GM18507 (cell line): ENCODE measurements around the gene CASP9.

Experiments used
- DNase-seq: peaks from one replicate; pipeline ENCODE4 v3.0.0; 2011; ENCODE audit warnings: low read depth; ENCODE audit not compliant: insufficient read length; ENCODE audit errors: extremely low spot score
- FAIRE-seq: peaks from 2 replicates; lab custom pipeline; 2011; peaks lifted over from hg19 to GRCh38; lab: Jason Lieb, UNC

The CASP9 gene

GRCh38 chr1:15524021-15524282, at the start of gene CASP9:
Gene CASP9 (minus strand): TSS chr1:15524215. CDS start chr1:15524200, 15 bp downstream.
- no peak for FAIRE-seq
- no peak for DNase-seq

GRCh38 chr1:15573477-15573876, 49.5 kb upstream of the CASP9 start:
- FAIRE-seq (no peak), DNase-seq (no peak)

DNA sequence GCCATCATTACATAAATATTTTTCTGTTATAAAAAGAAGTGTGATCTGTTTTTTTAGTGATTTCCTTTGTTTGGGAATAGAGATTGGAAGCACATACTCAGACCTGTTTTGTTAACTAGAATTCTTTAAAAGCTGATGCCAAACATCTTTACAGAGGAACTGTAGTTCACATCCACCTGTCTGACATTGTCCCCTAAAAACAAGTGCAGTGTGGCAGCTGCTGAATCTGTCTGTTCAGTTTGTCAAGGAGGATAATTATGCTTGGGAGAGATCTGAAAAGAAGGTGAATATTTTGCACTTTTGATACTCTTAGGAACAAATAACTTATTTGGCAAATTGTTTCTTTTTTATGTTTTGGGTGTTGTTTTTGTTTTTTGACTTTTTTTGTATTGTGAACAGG, 47.3 kb upstream of the CASP9 start:
- FAIRE-seq = peak; percentile 33
- DNase-seq = no peak

DNA sequence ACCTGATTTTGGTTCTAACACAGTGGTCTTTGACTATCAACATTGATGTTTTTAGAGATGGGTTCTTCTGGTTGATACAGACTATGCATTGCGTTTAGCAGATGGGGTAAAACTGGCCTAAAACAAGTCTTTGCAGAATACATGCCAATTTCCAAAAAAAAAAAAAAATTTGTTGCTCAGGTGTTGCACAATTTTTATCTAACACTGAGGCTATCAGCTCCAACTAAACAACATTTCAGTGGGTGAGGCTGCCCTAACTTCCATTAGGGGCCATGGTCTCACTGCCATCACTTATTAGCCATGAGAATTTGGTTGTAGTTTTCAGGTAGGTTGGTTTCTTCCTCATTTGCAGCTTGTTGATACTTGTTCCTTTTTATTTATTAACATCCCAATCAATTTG, 46.8 kb upstream of the CASP9 start:
- FAIRE-seq (no peak), DNase-seq (no peak)

DNA sequence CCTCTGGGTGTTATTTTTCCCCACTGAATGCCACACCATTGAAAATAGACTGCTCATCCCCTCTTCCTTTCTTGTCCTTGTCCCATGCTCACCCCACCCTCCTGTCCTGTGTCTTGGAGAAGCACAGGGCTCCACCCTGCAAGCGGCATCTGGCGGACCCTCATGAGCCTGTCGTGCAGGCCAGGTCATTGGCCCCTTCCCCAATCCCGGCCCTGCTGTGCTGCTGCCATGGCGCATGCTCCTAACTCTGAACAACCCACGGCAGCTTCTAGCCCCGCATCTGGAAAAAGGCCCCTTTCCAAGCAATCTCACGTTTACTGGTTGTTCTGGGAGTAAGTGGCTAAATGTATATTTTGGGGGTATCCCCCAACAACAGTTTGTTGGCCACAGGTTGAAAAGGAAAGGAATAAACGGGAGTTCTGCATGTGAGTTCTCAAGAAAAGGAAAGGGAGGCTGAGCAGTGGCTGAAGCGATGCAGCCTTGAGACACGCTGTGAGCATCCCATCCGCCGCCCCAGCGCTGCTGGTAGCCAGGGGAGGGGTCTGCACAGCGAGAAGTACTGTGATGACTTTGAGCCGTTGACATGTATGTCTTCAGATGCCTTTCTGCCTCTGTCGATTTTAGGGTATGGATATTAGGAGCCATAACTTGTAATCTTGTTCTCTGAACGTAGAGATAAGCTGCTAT, 44.5 kb upstream of the CASP9 start:
- FAIRE-seq (no peak), DNase-seq (no peak)

- FAIRE-seq = no peak
- DNase-seq = no peak
Measured at GRCh38 chr1:15559189-15559810, 35.3 kb upstream of the CASP9 start.

DNA sequence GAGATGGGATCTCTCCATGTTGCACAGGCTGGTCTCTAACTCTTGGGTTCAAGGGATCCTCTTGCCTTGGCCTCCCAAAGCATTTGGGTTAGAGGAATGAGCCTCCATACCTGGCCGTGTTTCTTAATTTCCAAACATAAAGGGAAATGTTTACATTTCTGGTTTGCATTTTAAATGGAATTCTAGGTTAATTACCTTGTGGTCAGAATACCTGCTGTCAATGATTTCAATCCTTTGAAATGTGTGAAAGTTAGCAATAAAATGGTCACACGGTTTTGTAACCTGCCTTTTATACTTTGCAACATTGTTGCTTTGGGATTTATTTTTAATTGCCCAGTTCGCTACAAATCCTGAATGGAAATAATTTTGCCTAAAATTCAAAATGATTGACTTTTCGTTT, 34.5 kb upstream of the CASP9 start:
- no peak for DNase-seq
- FAIRE-seq = no peak

GRCh38 chr1:15557594-15557993, 33.6 kb upstream of the CASP9 start:
- FAIRE-seq (no peak), DNase-seq (no peak)

DNA sequence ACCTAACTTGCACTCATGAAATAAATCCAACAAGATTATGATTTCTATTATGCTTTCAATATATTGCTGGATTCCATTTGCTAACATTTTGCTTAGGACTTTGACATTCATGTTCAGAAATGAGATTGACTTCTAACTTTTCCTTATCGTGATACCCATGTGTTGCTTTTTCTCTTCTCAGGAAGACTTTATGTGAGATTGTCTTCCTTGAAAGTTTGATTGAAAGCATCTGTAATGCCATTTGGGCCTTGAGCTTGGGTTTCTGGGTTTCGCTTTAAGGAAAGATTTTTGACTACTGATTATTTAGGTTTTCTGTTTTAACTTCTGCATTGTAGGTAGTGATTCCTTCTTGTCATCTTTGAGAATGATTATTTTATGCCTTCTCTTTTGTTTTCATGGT, 33.0 kb upstream of the CASP9 start:
- peak; percentile 15 for FAIRE-seq
- DNase-seq = no peak

DNA sequence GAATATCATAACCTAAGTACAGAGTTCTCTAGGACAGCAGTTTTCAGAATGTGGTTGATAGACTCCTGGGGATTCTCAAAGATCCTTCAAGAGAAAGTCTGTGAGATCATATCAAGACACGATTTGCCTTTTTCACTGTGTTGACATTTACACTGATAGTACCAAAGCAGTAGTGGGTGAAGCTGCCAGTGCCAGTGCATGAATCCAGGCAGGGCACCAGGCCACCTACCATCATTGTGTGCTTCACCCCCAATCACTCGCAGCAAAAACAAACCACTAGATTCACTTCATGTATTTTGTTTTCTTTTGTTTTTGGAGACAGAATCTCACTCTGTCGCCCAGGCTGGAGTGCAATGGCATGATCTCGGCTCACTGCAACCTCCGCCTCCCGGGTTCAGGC, 26.6 kb upstream of the CASP9 start:
- DNase-seq (no peak), FAIRE-seq (no peak)

- no peak for FAIRE-seq
- no peak for DNase-seq
Measured at GRCh38 chr1:15546641-15547040, 22.6 kb upstream of the CASP9 start.

DNA sequence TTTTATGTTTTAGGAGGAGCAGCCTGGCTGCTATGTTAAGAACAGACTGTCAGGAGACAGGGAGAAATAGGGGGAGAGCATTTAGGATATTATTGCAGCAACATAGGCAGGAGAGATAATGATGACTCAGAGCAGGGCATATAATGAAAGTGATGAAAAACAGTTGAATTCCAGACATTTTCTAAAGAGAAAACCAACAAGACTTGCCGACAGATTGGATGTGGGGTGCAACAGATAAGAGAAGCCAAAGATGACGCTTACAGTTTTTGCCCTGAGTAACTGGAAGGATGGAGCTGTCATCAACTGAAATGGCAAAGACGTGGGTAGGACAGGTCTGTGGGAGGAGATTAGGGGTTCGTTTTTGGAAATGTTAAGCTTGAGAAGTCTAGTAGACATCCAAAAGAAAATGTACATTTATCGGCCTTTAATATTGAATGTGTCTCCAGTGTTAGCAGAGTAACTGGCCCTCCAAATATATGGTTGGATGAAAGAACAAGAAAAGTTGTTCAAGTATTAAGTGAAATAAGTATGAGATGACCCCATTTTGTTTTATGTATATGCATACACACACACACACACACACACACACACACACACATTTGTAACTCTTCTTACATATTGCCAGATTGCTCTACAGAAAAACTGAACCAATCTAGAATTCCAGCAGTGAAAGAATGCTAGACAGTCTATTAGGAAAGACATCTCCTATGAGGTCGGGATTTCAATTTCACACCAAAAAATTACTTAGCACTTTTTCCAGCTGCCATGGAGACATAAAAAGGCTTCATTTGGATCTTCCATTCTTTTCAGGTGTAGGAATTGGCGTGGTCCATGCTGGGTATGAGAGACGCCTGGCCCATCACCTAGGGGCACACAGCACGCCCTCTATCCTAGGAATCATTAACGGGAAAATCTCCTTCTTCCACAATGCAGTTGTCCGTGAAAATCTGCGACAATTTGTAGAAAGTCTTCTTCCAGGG, 19.9 kb upstream of the CASP9 start:
- no peak for DNase-seq

DNA sequence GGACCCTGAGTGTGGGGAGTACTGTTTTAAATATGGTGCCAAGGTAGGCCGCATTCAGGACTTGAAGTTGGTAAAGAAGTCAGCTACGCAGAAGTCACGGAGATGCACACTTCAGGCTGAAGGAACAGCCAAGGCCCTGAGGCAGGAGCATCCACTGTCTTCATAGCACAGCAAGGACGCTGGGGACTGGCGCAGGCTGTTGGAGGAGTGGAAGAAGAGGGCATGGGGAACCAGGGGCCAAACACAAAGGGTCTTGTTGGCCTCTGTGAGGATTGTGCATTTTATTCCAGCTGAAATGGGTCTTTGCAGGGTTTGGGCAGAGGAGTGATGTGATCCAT, 19.2 kb upstream of the CASP9 start:
- no peak for DNase-seq
- no peak for FAIRE-seq

More for the DNA sequence above, 19.9 kb upstream of the CASP9 start:
- FAIRE-seq = no peak

- DNase-seq (no peak), FAIRE-seq (no peak)
Measured at GRCh38 chr1:15542388-15543250, 18.6 kb upstream of the CASP9 start.

DNA sequence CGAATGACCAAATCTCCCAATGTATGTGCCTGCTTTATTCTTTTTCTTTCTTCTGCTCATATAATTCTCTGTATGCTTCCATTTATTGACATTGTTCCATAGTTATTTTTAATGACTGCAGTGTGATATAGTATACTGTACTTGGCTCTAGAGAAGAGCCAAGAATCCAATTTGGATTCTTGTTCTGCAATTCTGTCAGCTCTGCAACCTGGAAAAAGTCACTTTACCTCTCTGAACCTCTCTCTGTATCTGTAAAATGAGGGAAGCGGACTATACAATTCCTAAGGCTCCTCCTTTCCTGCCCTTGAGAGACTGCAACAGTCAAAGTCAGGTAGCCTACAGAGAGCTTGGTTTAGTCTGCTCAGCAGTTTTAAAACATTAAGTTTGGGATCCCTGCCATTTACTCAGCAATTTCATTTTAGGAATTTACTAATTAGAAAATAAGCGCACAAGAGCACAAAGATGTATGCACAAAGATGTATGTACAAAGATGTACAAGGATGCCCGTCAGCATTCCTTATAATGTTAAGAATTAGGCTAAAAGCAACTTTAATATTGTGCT, 17.3 kb upstream of the CASP9 start:
- DNase-seq (no peak), FAIRE-seq (no peak)

DNA sequence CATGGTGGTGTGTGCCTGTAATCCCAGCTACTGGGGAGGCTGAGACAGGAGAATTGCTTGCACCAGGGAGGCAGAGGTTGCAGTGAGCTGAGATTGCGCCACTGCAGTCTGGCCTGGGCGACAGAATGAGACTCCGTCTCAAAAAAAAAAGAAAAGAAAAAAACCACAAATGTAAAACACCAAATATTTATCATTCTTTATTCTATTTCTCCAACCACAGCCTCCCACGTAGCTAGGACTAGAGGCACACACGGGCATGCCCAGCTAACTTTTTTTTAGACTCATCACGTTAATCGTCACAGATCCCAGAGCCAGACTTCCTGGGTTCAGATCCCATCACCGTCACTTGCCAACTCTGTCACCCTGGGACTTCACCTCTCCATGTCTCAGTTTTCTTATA, 16.2 kb upstream of the CASP9 start:
- DNase-seq (no peak), FAIRE-seq (no peak)

GRCh38 chr1:15538771-15539170, 14.8 kb upstream of the CASP9 start:
- DNase-seq = no peak
- no peak for FAIRE-seq

DNA sequence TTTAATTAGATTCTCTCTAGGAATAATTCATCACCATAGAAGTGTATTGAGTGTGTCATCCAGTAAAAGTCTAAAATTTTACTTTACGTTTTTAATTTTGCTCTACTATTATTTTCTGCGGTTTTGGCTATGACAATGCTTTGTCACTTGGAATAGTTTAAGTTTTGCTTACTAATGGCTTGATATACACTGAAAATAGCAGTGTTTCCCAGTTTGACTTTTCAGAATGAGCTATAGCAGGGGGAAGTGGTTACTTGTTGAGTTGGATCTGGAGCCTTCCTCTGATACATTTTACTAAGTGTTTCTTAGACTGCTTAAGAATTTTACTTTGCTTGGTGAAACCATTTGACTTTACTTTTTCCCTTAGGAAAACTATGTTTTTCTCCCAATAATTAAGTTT, 7.7 kb upstream of the CASP9 start:
- DNase-seq = no peak
- FAIRE-seq = no peak

DNA sequence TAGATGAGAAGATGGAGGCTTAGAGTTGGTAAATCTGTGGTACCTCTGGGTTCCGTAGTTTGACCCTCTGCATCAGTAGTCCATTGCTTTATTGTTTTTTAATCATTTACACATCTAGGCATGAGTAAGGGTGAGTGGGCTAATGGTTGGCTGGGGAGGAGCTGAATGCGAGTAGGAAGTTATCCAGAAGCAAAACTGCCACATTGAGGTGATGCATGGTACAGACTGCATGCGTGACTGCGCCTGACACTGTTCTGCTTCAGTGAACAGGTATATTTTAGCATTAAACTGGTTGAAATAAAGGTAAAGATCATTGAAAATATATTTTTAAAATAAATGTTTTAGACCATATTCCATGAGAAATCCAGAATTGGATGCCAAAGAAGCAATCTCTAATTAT, 7.0 kb upstream of the CASP9 start:
- no peak for DNase-seq
- no peak for FAIRE-seq
